Measurements from ENCODE around the gene HHATL. TPM values are rescaled to one million over a fixed set of nuclear protein-coding genes. Genes with fewer than 3 reads are reported as not detected.

The HHATL gene
- total RNA-seq, 2 experiments from 2014 or later: not detected

- intact Hi-C loops (cut with DNase I, micrococcal nuclease): loop anchor here in 1 of 2 experiments (2.0 kb wide), 1 partner anchor 47 kb away; no protein-coding TSS in a partner anchor
- DNase-seq (no peak), ATAC-seq (no peak)
- H3K4me3 Mint-ChIP-seq: no peak within 1 kb of the TSS
- no peaks in the 10 kb centered on the region for H3K36me3 Mint-ChIP-seq (ENCODE audit: low read depth)
- peaks cover 25% of the 10 kb centered on the region for H3K27me3 Mint-ChIP-seq
- H3K4me1 Mint-ChIP-seq: peaks cover 7% of the 10 kb centered on the region
- no peaks in the 10 kb centered on the region for H3K9me3 Mint-ChIP-seq (ENCODE audit: low read depth)
- ChIA-PET CTCF (no interaction called here), POLR2A (no interaction called here)
- H3K27ac Mint-ChIP-seq: no peak within 1 kb of the TSS
Measured at GRCh38 chr3:42685363-42685881, 17.2 kb downstream of the HHATL start, which contains the start of gene KLHL40. Gene KLHL40, plus strand, starts transcription at chr3:42685537. Its CDS starts 82 bp downstream, at chr3:42685619.

GRCh38 chr3:42684632-42685362 is 17.8 kb downstream of the HHATL start:
- no peak for DNase-seq
- no peak for ATAC-seq
- Mint-ChIP-seq H3K36me3 (ENCODE audit: low read depth) (no peaks in the 10 kb centered on the region), H3K27ac (no peak overlapping the region), H3K4me3 (no peak overlapping the region), H3K9me3 (ENCODE audit: low read depth) (no peaks in the 10 kb centered on the region), H3K27me3 (peaks cover 25% of the 10 kb centered on the region), H3K4me1 (peaks cover 7% of the 10 kb centered on the region)
- intact Hi-C loops (cut with DNase I, micrococcal nuclease): loop anchor here (1.0 to 2.0 kb wide), 2 partner anchors 46 kb away; no protein-coding TSS in a partner anchor
- CTCF ChIA-PET: no interaction called here
- POLR2A ChIA-PET: no interaction called here

DNA sequence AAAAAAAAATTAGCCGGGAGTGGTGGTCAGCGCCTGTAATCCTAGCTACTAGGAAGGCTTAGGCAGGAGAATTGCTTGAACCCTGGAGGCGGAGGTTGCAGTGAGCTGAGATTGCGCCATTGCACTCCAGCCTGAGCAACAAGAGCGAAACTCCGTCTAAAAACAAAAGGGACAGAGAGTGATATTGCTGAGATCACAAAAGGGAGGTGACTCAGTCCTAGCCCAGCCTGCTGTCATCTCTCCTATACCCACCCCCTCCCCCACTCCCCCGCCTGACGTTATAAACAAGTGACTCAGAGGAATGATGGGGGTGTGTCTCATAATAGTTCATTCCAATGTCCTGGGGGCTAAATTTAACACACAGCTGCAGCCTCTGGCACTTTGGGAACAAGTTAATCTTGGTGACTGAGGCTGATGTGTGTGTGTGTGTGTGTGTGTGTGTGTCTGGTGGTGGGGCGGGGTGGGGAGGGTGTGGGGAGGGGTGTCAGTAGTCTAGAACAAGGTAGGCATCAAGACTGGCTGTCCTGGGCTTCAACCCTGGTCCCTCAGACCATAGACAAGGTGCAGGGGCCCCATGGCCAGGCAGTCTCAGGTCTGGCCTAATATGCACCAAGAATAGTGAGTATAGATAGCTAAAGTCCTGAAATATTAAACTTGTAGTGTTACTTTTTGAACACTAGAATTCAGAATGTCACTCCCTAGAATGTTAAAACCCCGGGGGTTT is 18.6 kb downstream of the HHATL start:
- Mint-ChIP-seq H3K4me3 (no peak overlapping the region), H3K27me3 (peaks cover 25% of the 10 kb centered on the region), H3K4me1 (peaks cover 9% of the 10 kb centered on the region), H3K36me3 (ENCODE audit: low read depth) (peaks cover 1% of the 10 kb centered on the region), H3K9me3 (ENCODE audit: low read depth) (peaks cover 2% of the 10 kb centered on the region), H3K27ac (no peak overlapping the region)
- POLR2A ChIA-PET: no interaction called here
- intact Hi-C loops (cut with DNase I, micrococcal nuclease): loop anchor here (1.0 to 2.0 kb wide), 2 partner anchors 45 to 46 kb away; no protein-coding TSS in a partner anchor
- peak; percentile 98 for ATAC-seq
- DNase-seq: peak; percentile 85
- CTCF ChIA-PET: no interaction called here

DNA sequence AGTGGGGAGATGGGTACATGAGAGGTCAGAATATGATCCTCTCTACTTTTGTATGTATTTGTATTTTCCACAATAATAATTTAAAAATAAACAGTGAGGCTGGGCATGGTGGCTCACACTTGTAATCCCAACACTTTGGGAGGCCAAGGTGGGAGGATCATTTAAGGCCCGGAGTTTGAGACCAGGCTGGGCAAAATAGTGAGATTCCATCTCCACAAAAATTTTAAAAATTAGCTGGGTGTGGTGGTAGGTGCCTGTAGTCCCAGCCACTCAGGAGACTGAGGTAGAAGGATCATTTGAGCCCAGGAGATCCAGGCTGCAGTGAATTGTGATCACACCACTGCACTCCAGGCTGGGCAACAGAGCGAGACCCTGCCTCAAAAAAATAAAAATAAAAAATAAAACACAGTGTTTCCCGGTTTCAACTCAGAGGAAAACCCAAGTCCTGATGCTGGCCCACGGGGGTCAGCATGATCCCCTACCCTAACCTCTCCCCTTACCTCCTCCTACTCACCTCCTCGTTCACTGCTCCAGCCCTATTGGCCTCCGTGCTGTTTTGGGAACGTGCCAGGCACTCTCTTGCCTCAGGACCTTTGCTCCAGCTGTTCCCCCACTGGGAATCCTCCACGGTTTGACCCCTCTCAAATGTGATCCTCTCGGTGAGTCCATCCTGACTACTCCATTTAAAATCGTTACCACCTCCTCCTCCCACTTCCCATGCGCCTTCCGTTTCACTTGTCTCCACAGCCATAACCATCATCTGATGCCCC is 20.1 kb downstream of the HHATL start:
- no peak overlapping the region for H3K27ac Mint-ChIP-seq
- ATAC-seq: no peak

GRCh38 chr3:42681361-42682038 is 21.1 kb downstream of the HHATL start:
- CTCF ChIA-PET: no interaction called here
- Mint-ChIP-seq H3K9me3 (ENCODE audit: low read depth) (peaks cover 14% of the 10 kb centered on the region), H3K36me3 (ENCODE audit: low read depth) (peaks cover 5% of the 10 kb centered on the region), H3K4me3 (no peak overlapping the region), H3K27ac (no peak overlapping the region), H3K27me3 (peaks cover 20% of the 10 kb centered on the region), H3K4me1 (peaks cover 11% of the 10 kb centered on the region)
- ATAC-seq: no peak
- POLR2A ChIA-PET: no interaction called here
- intact Hi-C loops (cut with DNase I, micrococcal nuclease): no loop called here
- DNase-seq: no peak

More for the DNA sequence above, 20.1 kb downstream of the HHATL start:
- Mint-ChIP-seq H3K4me3 (no peak overlapping the region), H3K36me3 (ENCODE audit: low read depth) (peaks cover 5% of the 10 kb centered on the region), H3K4me1 (peaks cover 11% of the 10 kb centered on the region), H3K9me3 (ENCODE audit: low read depth) (peaks cover 10% of the 10 kb centered on the region), H3K27me3 (peaks cover 25% of the 10 kb centered on the region)
- ChIA-PET CTCF (no interaction called here), POLR2A (no interaction called here)
- no peak for DNase-seq
- intact Hi-C loops (cut with DNase I, micrococcal nuclease): no loop called here

- POLR2A ChIA-PET: no interaction called here
- Mint-ChIP-seq H3K27ac (no peak overlapping the region), H3K27me3 (peaks cover 14% of the 10 kb centered on the region), H3K9me3 (ENCODE audit: low read depth) (peaks cover 18% of the 10 kb centered on the region), H3K4me3 (no peak overlapping the region), H3K4me1 (peaks cover 9% of the 10 kb centered on the region), H3K36me3 (ENCODE audit: low read depth) (peaks cover 5% of the 10 kb centered on the region)
- DNase-seq (no peak), ATAC-seq (no peak)
- intact Hi-C loops (cut with DNase I, micrococcal nuclease): no loop called here
- CTCF ChIA-PET: no interaction called here
Measured at GRCh38 chr3:42680806-42681205, 21.8 kb downstream of the HHATL start.

DNA sequence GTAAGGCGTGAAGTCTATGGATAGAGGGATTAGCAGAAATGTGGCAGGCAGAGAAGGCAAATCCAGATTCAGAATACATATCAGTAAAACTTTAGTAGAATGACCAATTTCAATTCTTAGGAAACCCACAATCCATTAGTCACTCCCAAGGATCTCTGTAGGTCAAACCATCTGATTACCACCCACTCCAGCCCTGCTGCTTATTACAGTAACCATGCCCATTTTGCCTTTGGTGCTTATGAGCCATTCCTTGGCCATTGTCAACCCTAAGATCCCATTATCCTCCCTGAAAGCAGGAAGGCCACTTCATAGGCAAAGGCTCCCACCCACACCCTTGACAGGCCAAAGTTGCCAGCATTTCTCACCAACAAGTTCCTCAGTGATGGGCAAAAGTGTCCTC is 22.3 kb downstream of the HHATL start:
- ChIA-PET POLR2A (no interaction called here), CTCF (no interaction called here)
- H3K27me3 Mint-ChIP-seq: peaks cover 11% of the 10 kb centered on the region
- H3K36me3 Mint-ChIP-seq (ENCODE audit: low read depth): peaks cover 5% of the 10 kb centered on the region
- peaks cover 8% of the 10 kb centered on the region for H3K4me1 Mint-ChIP-seq
- DNase-seq (no peak), ATAC-seq (no peak)
- peaks cover 18% of the 10 kb centered on the region for H3K9me3 Mint-ChIP-seq (ENCODE audit: low read depth)
- H3K27ac Mint-ChIP-seq: no peak overlapping the region
- intact Hi-C loops (cut with DNase I, micrococcal nuclease): no loop called here
- H3K4me3 Mint-ChIP-seq: no peak overlapping the region

- intact Hi-C loops (cut with DNase I, micrococcal nuclease): no loop called here
- ChIA-PET CTCF (no interaction called here), POLR2A (no interaction called here)
- Mint-ChIP-seq H3K36me3 (ENCODE audit: low read depth) (peaks cover 5% of the 10 kb centered on the region), H3K4me3 (no peak overlapping the region), H3K9me3 (ENCODE audit: low read depth) (peaks cover 18% of the 10 kb centered on the region), H3K4me1 (peaks cover 5% of the 10 kb centered on the region), H3K27me3 (peaks cover 9% of the 10 kb centered on the region), H3K27ac (no peak overlapping the region)
- ATAC-seq (no peak), DNase-seq (no peak)
Measured at GRCh38 chr3:42678447-42678846, 24.2 kb downstream of the HHATL start.

GRCh38 chr3:42675909-42676308 is 26.7 kb downstream of the HHATL start:
- H3K4me3 Mint-ChIP-seq: no peak overlapping the region
- POLR2A ChIA-PET: no interaction called here
- CTCF ChIA-PET: no interaction called here
- H3K27me3 Mint-ChIP-seq: peaks cover 2% of the 10 kb centered on the region
- no peak for ATAC-seq
- H3K27ac Mint-ChIP-seq: no peak overlapping the region
- H3K9me3 Mint-ChIP-seq (ENCODE audit: low read depth): peaks cover 18% of the 10 kb centered on the region
- intact Hi-C loops (cut with DNase I, micrococcal nuclease): no loop called here
- no peak for DNase-seq
- H3K36me3 Mint-ChIP-seq (ENCODE audit: low read depth): peaks cover 5% of the 10 kb centered on the region
- H3K4me1 Mint-ChIP-seq: peaks cover 4% of the 10 kb centered on the region

GRCh38 chr3:42674146-42674545 is 28.5 kb downstream of the HHATL start:
- ChIA-PET POLR2A (no interaction called here), CTCF (no interaction called here)
- ATAC-seq: no peak
- Mint-ChIP-seq H3K4me1 (peaks cover 3% of the 10 kb centered on the region), H3K27ac (no peak overlapping the region), H3K4me3 (no peak overlapping the region), H3K9me3 (ENCODE audit: low read depth) (peaks cover 18% of the 10 kb centered on the region), H3K36me3 (ENCODE audit: low read depth) (peaks cover 5% of the 10 kb centered on the region), H3K27me3 (peaks cover 2% of the 10 kb centered on the region)
- intact Hi-C loops (cut with DNase I, micrococcal nuclease): no loop called here
- DNase-seq: no peak

- POLR2A ChIA-PET: no interaction called here
Measured at GRCh38 chr3:42673082-42673481, 29.5 kb downstream of the HHATL start.

More at GRCh38 chr3:42673082-42673481, 29.5 kb downstream of the HHATL start:
- peaks cover 2% of the 10 kb centered on the region for H3K27me3 Mint-ChIP-seq
- no peak overlapping the region for H3K27ac Mint-ChIP-seq
- no peaks in the 10 kb centered on the region for H3K36me3 Mint-ChIP-seq (ENCODE audit: low read depth)
- peaks cover 14% of the 10 kb centered on the region for H3K9me3 Mint-ChIP-seq (ENCODE audit: low read depth)
- DNase-seq: no peak
- no peak overlapping the region for H3K4me3 Mint-ChIP-seq
- CTCF ChIA-PET: no interaction called here
- no peaks in the 10 kb centered on the region for H3K4me1 Mint-ChIP-seq
- intact Hi-C loops (cut with DNase I, micrococcal nuclease): no loop called here
- ATAC-seq: no peak

Measured in activated CD4-positive, alpha-beta T cell treated with anti-CD3 and anti-CD28 coated beads for 36 hours (primary cell).